B cell (primary cell): ENCODE measurements around the gene ILK. TPM values are rescaled to one million over a fixed set of nuclear protein-coding genes. Genes with fewer than 3 reads are reported as not detected.

Source experiments
- ATAC-seq: fragments of 200-7000 bp; cut with Tn5 transposase; one replicate; pipeline ENCODE4 v1.10.0; 2021; ENCODE audit warnings: low read depth, mild to moderate bottlenecking, moderate number of reproducible peaks, moderate library complexity
- CTCF ChIA-PET: fragments of 350-600 bp; sonication (Branson Sonifier 250); formaldehyde crosslinking; loops from one replicate; lab custom pipeline; 2021; ENCODE audit warnings: antibody characterized with exemption, inconsistent platforms; lab: Charles Lee
- POLR2A ChIA-PET: fragments of 350-600 bp; sonication (Branson Sonifier 250); formaldehyde crosslinking; loops from one replicate; lab custom pipeline; 2021; ENCODE audit warnings: antibody characterized with exemption; lab: Charles Lee
- DNase-seq: peaks from one replicate; pipeline ENCODE4 v3.0.0; 2013
- H2AFZ ChIP-seq: 2 replicates; pipeline ENCODE4 v1.6.1; 2012; ENCODE audit warnings: mild to moderate bottlenecking, low read depth, low read length; ENCODE audit not compliant: insufficient read depth, poor library complexity, severe bottlenecking
- H3K27ac ChIP-seq, 2 donors: 1 replicate in 1 of 2; 2 replicates in 1 of 2; pipeline ENCODE4 v1.5.1; 2012 to 2013; ENCODE audit warnings: low read length in 2 of 2, mild to moderate bottlenecking in 2 of 2, moderate library complexity in 1 of 2
- H3K27me3 ChIP-seq, 4 experiments: fragments of 200-600 bp in 1 of 4; sonication (generic) in 1 of 4; replicated peaks in 1 of 4; 1 replicate in 2 of 4; 2 replicates in 2 of 4; pipeline versions ENCODE4 v1.6.1 to v1.7.0; 2013 to 2016; ENCODE audit warnings: low read length in 3 of 4, mild to moderate bottlenecking in 2 of 4, mixed read lengths in 1 of 4, moderate library complexity in 1 of 4; ENCODE audit not compliant: insufficient read depth in 4 of 4, control insufficient read depth in 3 of 4; ENCODE audit errors: control extremely low read depth in 1 of 4
- H3K36me3 ChIP-seq, 2 experiments: replicated peaks in 1 of 2; 1 replicate in 1 of 2; 2 replicates in 1 of 2; pipeline versions ENCODE4 v1.6.1 to v1.7.1; 2013; ENCODE audit warnings: low read length in 1 of 2; ENCODE audit not compliant: insufficient read depth in 2 of 2, control insufficient read depth in 1 of 2; ENCODE audit errors: control extremely low read depth in 1 of 2, extremely low read depth in 1 of 2
- H3K4me1 ChIP-seq, 2 donors: fragments of 200-600 bp in 1 of 2; sonication (generic) in 1 of 2; 1 replicate in 1 of 2; 2 replicates in 1 of 2; pipeline versions ENCODE4 v1.5.1 to v1.6.1; 2013 to 2017; ENCODE audit warnings: low read length in 2 of 2; ENCODE audit not compliant: control insufficient read depth in 2 of 2, insufficient read depth in 2 of 2
- H3K4me2 ChIP-seq: replicated peaks from 2 replicates; pipeline ENCODE3; 2012; ENCODE audit warnings: mild to moderate bottlenecking, low read depth, low read length; ENCODE audit not compliant: poor library complexity, severe bottlenecking
- H3K4me3 ChIP-seq, 5 experiments: fragments of 200-600 bp in 1 of 5; sonication (generic) in 1 of 5; 1 replicate in 3 of 5; 2 replicates in 2 of 5; pipeline versions ENCODE4 v1.5.1 to v1.7.0; 2011 to 2016; ENCODE audit warnings: low read length in 4 of 5, mild to moderate bottlenecking in 4 of 5, low read depth in 2 of 5, control low read depth in 1 of 5, moderate library complexity in 1 of 5; ENCODE audit not compliant: insufficient read depth in 1 of 5; ENCODE audit errors: control extremely low read depth in 1 of 5, extremely low read depth in 1 of 5
- H3K79me2 ChIP-seq: fragments of 200-600 bp; sonication (generic); one replicate; pipeline ENCODE4 v1.6.0; 2016; ENCODE audit warnings: low read length; ENCODE audit not compliant: control insufficient read depth, insufficient read depth
- H3K9ac ChIP-seq: fragments of 200-600 bp; sonication (generic); 2 replicates; pipeline ENCODE4 v1.6.1; 2017; ENCODE audit warnings: mild to moderate bottlenecking, low read length, moderate library complexity
- H3K9me3 ChIP-seq, 3 donors: one replicate each; pipeline versions ENCODE4 v1.6.1 to v1.7.1; 2013; ENCODE audit warnings: low read length in 2 of 3; ENCODE audit not compliant: control insufficient read depth in 2 of 3, insufficient read depth in 1 of 3; ENCODE audit errors: control extremely low read depth in 1 of 3
- H4K20me1 ChIP-seq: 2 replicates; pipeline ENCODE4 v1.6.0; 2012; ENCODE audit warnings: mild to moderate bottlenecking, low read length; ENCODE audit not compliant: insufficient read depth, control insufficient read depth, poor library complexity, severe bottlenecking
- H3K27ac Mint-ChIP-seq: one replicate; pipeline ENCODE4 v1.8.0; 2021; ENCODE audit warnings: mixed read lengths
- H3K27me3 Mint-ChIP-seq: one replicate; pipeline ENCODE4 v1.8.0; 2021; ENCODE audit warnings: mixed read lengths
- H3K4me1 Mint-ChIP-seq: one replicate; pipeline ENCODE4 v1.8.0; 2021; ENCODE audit warnings: mixed read lengths
- H3K4me3 Mint-ChIP-seq: one replicate; pipeline ENCODE4 v1.8.0; 2021; ENCODE audit warnings: mixed read lengths
- H3K9me3 Mint-ChIP-seq: one replicate; pipeline ENCODE4 v1.8.0; 2022; ENCODE audit warnings: mixed read lengths; ENCODE audit not compliant: insufficient read depth
- CTCF ChIP-seq: fragments of 200-600 bp; IDR thresholded peaks from one replicate; pipeline ENCODE4 v1.8.0; 2022; ENCODE audit warnings: antibody characterized with exemption, mild to moderate bottlenecking
- EZH2 ChIP-seq: IDR thresholded peaks from 2 replicates; pipeline ENCODE4 v1.6.1; 2012; ENCODE audit warnings: borderline replicate concordance, low read depth, mild to moderate bottlenecking, moderate library complexity, low read length; ENCODE audit not compliant: insufficient read depth, poor library complexity, severe bottlenecking
- WGBS: methylation state at CpG from one replicate; pipeline ENCODE4 v1.1.5; 2013; ENCODE audit warnings: missing lambda C conversion rate; ENCODE audit not compliant: insufficient coverage; 5-methylcytosine and 5-hydroxymethylcytosine counted together
- intact Hi-C: fragments of 100-400 bp; cut with micrococcal nuclease; formaldehyde crosslinking; loops from one replicate; pipeline ENCODE4 v1.10.0; 2022
- polyA plus RNA-seq: library from polyadenylated mRNA; depleted of rRNA; stranded (reverse); fragments of >200 nt; gene quantifications from 2 replicates; pipeline ENCODE4 v1.2.3, GENCODE V29; 2012
- total RNA-seq, 2 donors: library from RNA; stranded (reverse); fragments of 120-200 nt in 1 of 2; gene quantifications; 1 replicate in 1 of 2; 2 replicates in 1 of 2; pipeline versions ENCODE4 v1.2.3 to v1.2.4, GENCODE V29; 2013 to 2022

ILK gene
- total and polyA plus RNA-seq, 2 donors (not counting 1 experiment from before 2014, with no cell fraction given) = 88.5 to 131 TPM

- Histone ChIP-seq H3K4me2 (no peak overlapping the region), H3K4me1 (no peaks in the 10 kb centered on the region), H3K36me3 (peaks cover 0 to 5% of the 10 kb centered on the region in 2 experiments), H3K9ac (no peak overlapping the region), H3K79me2 (peaks cover 14% of the 10 kb centered on the region), H2AFZ (no peak overlapping the region), H3K27ac (no peak overlapping the region), H3K27me3 (no peaks in the 10 kb centered on the region), H3K4me3 (no peak overlapping the region), H3K9me3 (peaks cover 0 to 9% (median 1%) of the 10 kb centered on the region in 3 donors), H4K20me1 (no peaks in the 10 kb centered on the region)
- Mint-ChIP-seq H3K4me3 (no peak overlapping the region), H3K27ac (no peak overlapping the region), H3K4me1 (no peaks in the 10 kb centered on the region), H3K27me3 (no peaks in the 10 kb centered on the region), H3K9me3 (peaks cover 10% of the 10 kb centered on the region)
- DNase-seq (no peak), ATAC-seq (no peak)
- WGBS = no CpG with 5 or more reads among the region's 2 CpGs
- ChIA-PET CTCF (no interaction called here), POLR2A (no interaction called here)
- TF ChIP-seq CTCF = no peak
- TF ChIP-seq EZH2 = no peak
- intact Hi-C loops = no loop called here
Observed at GRCh38 chr11:6579681-6580080, 23.9 kb upstream of the ILK start.

GRCh38 chr11:6583584-6583983, 20.0 kb upstream of the ILK start:
- Histone ChIP-seq H3K4me2 (no peak overlapping the region), H3K27me3 (no peaks in the 10 kb centered on the region), H2AFZ (no peak overlapping the region), H4K20me1 (no peaks in the 10 kb centered on the region), H3K4me1 (no peaks in the 10 kb centered on the region), H3K27ac (no peak overlapping the region), H3K9ac (no peak overlapping the region), H3K36me3 (peaks cover 0 to 5% of the 10 kb centered on the region in 2 experiments), H3K79me2 (peaks cover 16% of the 10 kb centered on the region), H3K4me3 (no peak overlapping the region), H3K9me3 (peaks cover 0 to 9% (median 1%) of the 10 kb centered on the region in 3 donors)
- WGBS = no CpG with 5 or more reads among the region's 1 CpG
- intact Hi-C loops = no loop called here
- Mint-ChIP-seq H3K4me3 (no peak overlapping the region), H3K27me3 (no peaks in the 10 kb centered on the region), H3K4me1 (no peaks in the 10 kb centered on the region), H3K27ac (no peak overlapping the region), H3K9me3 (peaks cover 10% of the 10 kb centered on the region)
- DNase-seq (no peak), ATAC-seq (no peak)
- CTCF ChIA-PET = no interaction called here
- POLR2A ChIA-PET = no interaction called here
- TF ChIP-seq CTCF = no peak
- TF ChIP-seq EZH2 = no peak
